Mammary epithelial cell (primary cell): ENCODE data around the gene NEUROD6.

Experiments
- EZH2 ChIP-seq: IDR thresholded peaks from 2 replicates; pipeline ENCODE4 v1.6.1; 2012; ENCODE audit warnings: low read length, inconsistent platforms, borderline replicate concordance
- TF ChIP-seq, protein P1 (sequence below), 2 donors: IDR thresholded peaks in 1 of 2; conservative IDR thresholded peaks in 1 of 2; 2 replicates each; pipeline ENCODE4 v1.5.1; 2011 to 2012; ENCODE audit warnings: inconsistent platforms in 2 of 2, low read length in 2 of 2, mild to moderate bottlenecking in 2 of 2, control low read depth in 1 of 2, low read depth in 1 of 2; ENCODE audit not compliant: insufficient read depth in 1 of 2; ENCODE audit errors: extremely low read depth in 1 of 2

GRCh38 chr7:31370609-31371008 is 30.1 kb upstream of the NEUROD6 start:
- no peak for TF ChIP-seq EZH2
- TF ChIP-seq, protein P1, sequence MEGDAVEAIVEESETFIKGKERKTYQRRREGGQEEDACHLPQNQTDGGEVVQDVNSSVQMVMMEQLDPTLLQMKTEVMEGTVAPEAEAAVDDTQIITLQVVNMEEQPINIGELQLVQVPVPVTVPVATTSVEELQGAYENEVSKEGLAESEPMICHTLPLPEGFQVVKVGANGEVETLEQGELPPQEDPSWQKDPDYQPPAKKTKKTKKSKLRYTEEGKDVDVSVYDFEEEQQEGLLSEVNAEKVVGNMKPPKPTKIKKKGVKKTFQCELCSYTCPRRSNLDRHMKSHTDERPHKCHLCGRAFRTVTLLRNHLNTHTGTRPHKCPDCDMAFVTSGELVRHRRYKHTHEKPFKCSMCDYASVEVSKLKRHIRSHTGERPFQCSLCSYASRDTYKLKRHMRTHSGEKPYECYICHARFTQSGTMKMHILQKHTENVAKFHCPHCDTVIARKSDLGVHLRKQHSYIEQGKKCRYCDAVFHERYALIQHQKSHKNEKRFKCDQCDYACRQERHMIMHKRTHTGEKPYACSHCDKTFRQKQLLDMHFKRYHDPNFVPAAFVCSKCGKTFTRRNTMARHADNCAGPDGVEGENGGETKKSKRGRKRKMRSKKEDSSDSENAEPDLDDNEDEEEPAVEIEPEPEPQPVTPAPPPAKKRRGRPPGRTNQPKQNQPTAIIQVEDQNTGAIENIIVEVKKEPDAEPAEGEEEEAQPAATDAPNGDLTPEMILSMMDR (conservative IDR thresholded peaks at IDR 0.05 in 1 of 2, IDR thresholded peaks at IDR 0.05 in 1 of 2; ENCODE audit: extremely low read depth in 1 of 2, insufficient read depth in 1 of 2, low read depth in 1 of 2, low read length in 2 of 2) = no peak
